ENCODE results near the gene KRTAP19-6. TPM values are rescaled to one million over a fixed set of nuclear protein-coding genes. Genes with fewer than 3 reads are reported as not detected.

The KRTAP19-6 gene
- total and polyA plus RNA-seq, 2 experiments from 2014 or later: not detected

- no peaks in the 10 kb centered on the region for H3K4me1 ChIP-seq (ENCODE audit: insufficient read depth)
- Mint-ChIP-seq H3K4me3 (no peak overlapping the region), H3K27ac (no peak overlapping the region), H3K9me3 (no peaks in the 10 kb centered on the region), H3K4me1 (no peaks in the 10 kb centered on the region), H3K27me3 (ENCODE audit: insufficient read depth, low read depth, poor library complexity) (no peaks in the 10 kb centered on the region), H3K36me3 (ENCODE audit: low read depth) (no peaks in the 10 kb centered on the region)
- H4K20me1 ChIP-seq (replicated peaks; ENCODE audit: insufficient read depth): no peaks in the 10 kb centered on the region
- no peaks in the 10 kb centered on the region for H3K9me2 ChIP-seq (ENCODE audit: insufficient read depth)
- H2AFZ ChIP-seq: no peak overlapping the region
- H3K27me3 ChIP-seq (ENCODE audit: insufficient read depth): no peaks in the 10 kb centered on the region
- H3K79me2 ChIP-seq (replicated peaks; ENCODE audit: insufficient read depth): no peaks in the 10 kb centered on the region
- ATAC-seq (no peak), DNase-seq (ENCODE audit: low spot score) (no peak)
- no peak overlapping the region for H3K27ac ChIP-seq (ENCODE audit: low read depth)
- no peaks in the 10 kb centered on the region for H3K36me3 ChIP-seq (ENCODE audit: insufficient read depth)
- no peak overlapping the region for H3K4me2 ChIP-seq
- no peaks in the 10 kb centered on the region for H3F3A ChIP-seq (replicated peaks; ENCODE audit: low read depth)
- no peak overlapping the region for H3K4me3 ChIP-seq
- TF ChIP-seq EZH2 (IDR thresholded peaks at IDR 0.05; ENCODE audit: low read depth, unreplicated experiment) (no peak), ETS1 (IDR thresholded peaks at IDR 0.05) (no peak), ZNF114 (CRISPR knock-in tag; IDR thresholded peaks at IDR 0.05) (no peak), NANOG (IDR thresholded peaks at IDR 0.05; ENCODE audit: borderline replicate concordance) (no peak), CTCF (conservative IDR thresholded peaks at IDR 0.05; ENCODE audit: low read depth in 2 of 2) (no peak), CREB1 (CRISPR knock-in tag; IDR thresholded peaks at IDR 0.05; ENCODE audit: low read depth) (no peak), STAT1 (IDR thresholded peaks at IDR 0.05; ENCODE audit: unreplicated experiment) (no peak), POLR2AphosphoS5 (IDR thresholded peaks at IDR 0.05; ENCODE audit: low read depth) (no peak), REST (IDR thresholded peaks at IDR 0.05; ENCODE audit: unreplicated experiment) (no peak), EZH2phosphoT487 (IDR thresholded peaks at IDR 0.05; ENCODE audit: unreplicated experiment) (no peak), ZNF462 (CRISPR knock-in tag; IDR thresholded peaks at IDR 0.05) (no peak), ZNF331 (CRISPR knock-in tag; IDR thresholded peaks at IDR 0.05; ENCODE audit: low read depth) (no peak), JUNB (IDR thresholded peaks at IDR 0.05; ENCODE audit: unreplicated experiment) (no peak)
Observed at GRCh38 chr21:30563630-30564029, 22.0 kb upstream of the KRTAP19-6 start.
